ENCODE results near the gene UGT1A9.

DNA sequence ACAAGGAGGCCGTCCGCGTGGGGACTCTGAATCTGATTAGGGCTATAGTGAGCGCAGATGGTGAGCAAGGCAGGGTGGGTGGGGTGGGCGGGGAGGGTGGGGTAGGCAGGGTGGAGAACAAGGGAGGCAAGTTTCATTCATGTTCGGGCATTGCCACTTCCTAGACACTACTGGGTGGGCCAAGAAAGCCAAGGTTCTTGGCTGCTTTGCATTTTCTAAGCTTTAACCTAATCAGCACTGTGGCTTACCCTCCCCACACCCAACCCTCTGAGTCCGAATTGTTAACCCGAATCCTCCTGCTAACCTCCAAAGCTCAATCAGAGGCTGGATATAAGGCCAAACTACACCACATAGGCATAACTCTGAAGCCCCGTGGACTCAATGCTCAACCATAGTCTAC, 124.6 kb downstream of the UGT1A9 start:
- TF ChIP-seq GATA2 (IDR thresholded peaks at IDR 0.05; ENCODE audit: low read depth, low read length) (no peak), GATA3 (IDR thresholded peaks at IDR 0.05; ENCODE audit: low read depth, low read length) (no peak)

Measured in SH-SY5Y (cell line).